Germinal center (tissue), 1 donor: ENCODE measurements around the gene CATSPER3.

Experiments used
- DNase-seq: peaks from one replicate; pipeline ENCODE4 v3.0.0; 2012; ENCODE audit warnings: mixed read lengths, low spot score

CATSPER3 gene

GRCh38 chr5:135030123-135030955 is 62.6 kb downstream of the CATSPER3 start:
- no peak for DNase-seq

- no peak for DNase-seq
Observed at GRCh38 chr5:135030956-135031812, 63.5 kb downstream of the CATSPER3 start.

- DNase-seq, result no peak
Observed at GRCh38 chr5:135031813-135032694, 64.3 kb downstream of the CATSPER3 start.

GRCh38 chr5:135032695-135032998 is 64.9 kb downstream of the CATSPER3 start:
- no peak for DNase-seq

- DNase-seq, result no peak
Observed at GRCh38 chr5:135032999-135033861, 65.5 kb downstream of the CATSPER3 start.

- peak; percentile 47 for DNase-seq
Observed at GRCh38 chr5:135033901-135034235, 66.2 kb downstream of the CATSPER3 start, which contains the start of gene PITX1. Gene PITX1, minus strand, starts transcription at chr5:135034228. Its CDS starts 347 bp downstream, at chr5:135033881.

- peak; percentile 51 for DNase-seq
Observed at GRCh38 chr5:135034236-135034962, 66.7 kb downstream of the CATSPER3 start.

GRCh38 chr5:135034963-135035677 is 67.4 kb downstream of the CATSPER3 start:
- DNase-seq, result no peak

GRCh38 chr5:135035678-135036030 is 67.9 kb downstream of the CATSPER3 start:
- DNase-seq, result no peak

GRCh38 chr5:135036405-135036804 is 68.7 kb downstream of the CATSPER3 start:
- no peak for DNase-seq

GRCh38 chr5:135037519-135038204 is 70.0 kb downstream of the CATSPER3 start:
- DNase-seq, result no peak

GRCh38 chr5:135038205-135038812 is 70.6 kb downstream of the CATSPER3 start:
- DNase-seq, result no peak

- no peak for DNase-seq
Observed at GRCh38 chr5:135038813-135039270, 71.1 kb downstream of the CATSPER3 start.

GRCh38 chr5:135039271-135040033 is 71.7 kb downstream of the CATSPER3 start:
- DNase-seq, result no peak

GRCh38 chr5:135040034-135040332 is 72.3 kb downstream of the CATSPER3 start:
- DNase-seq, result no peak

- DNase-seq, result no peak
Observed at GRCh38 chr5:135040333-135041144, 72.8 kb downstream of the CATSPER3 start.

- no peak for DNase-seq
Observed at GRCh38 chr5:135041145-135041587, 73.5 kb downstream of the CATSPER3 start.
